Measurements from ENCODE around the gene RFX8.

RFX8 gene

DNA sequence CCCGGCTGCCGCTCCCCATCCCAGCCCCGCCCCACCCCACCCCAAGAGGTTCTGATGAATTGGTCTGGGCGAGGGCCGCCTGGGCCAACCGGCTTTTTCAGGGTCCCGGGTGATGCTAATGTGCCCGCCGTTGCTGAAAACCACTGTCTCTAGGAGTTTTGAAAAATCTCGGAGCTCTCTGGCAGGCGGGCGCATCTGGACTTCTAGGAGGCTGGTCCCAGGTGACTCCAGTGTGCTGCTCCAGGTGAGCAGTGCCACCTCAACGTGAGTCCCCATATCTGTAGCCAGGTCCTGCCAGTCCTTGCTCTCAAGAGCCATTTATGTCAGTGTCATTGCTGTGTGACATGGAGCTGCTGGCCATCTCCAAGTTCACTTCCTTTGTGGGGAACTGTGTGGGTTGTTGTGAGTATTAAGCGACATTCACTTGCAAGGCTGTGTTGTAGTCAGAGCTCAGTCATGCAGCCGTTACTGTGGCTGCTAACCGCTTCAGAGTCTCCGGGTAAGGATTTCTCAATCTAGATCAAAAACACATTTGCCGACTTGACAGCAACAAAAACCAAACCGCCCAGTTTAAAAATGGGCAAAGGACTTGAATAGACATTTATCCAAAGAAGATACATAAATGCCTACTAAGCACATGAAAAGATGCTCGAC is at the start of gene RFX8:
RFX8 (minus strand) TSS at position 382 of the 654 bp plus-strand sequence. CDS start 8,264 bp downstream, outside the sequence.
- no peaks in the 10 kb centered on the region for H3K36me3 ChIP-seq (ENCODE audit: insufficient read depth, low read length)
- H3K9me3 ChIP-seq (ENCODE audit: low read length) = no peaks in the 10 kb centered on the region
- peak within 1 kb of the TSS; percentile 53 for H3K27ac ChIP-seq (ENCODE audit: low read depth, low read length)
- H3K9ac ChIP-seq (ENCODE audit: low read length) = no peak within 1 kb of the TSS
- H3K4me3 ChIP-seq (ENCODE audit: low read depth in 1 of 2, low read length in 2 of 2) = peak within 1 kb of the TSS; percentile 53 to 61
- H3K27me3 ChIP-seq (ENCODE audit: control insufficient read depth in 1 of 2, insufficient read depth in 2 of 2, low read length in 2 of 2) = no peaks in the 10 kb centered on the region
- no peaks in the 10 kb centered on the region for H3K4me1 ChIP-seq (ENCODE audit: insufficient read depth, low read length)

DNA sequence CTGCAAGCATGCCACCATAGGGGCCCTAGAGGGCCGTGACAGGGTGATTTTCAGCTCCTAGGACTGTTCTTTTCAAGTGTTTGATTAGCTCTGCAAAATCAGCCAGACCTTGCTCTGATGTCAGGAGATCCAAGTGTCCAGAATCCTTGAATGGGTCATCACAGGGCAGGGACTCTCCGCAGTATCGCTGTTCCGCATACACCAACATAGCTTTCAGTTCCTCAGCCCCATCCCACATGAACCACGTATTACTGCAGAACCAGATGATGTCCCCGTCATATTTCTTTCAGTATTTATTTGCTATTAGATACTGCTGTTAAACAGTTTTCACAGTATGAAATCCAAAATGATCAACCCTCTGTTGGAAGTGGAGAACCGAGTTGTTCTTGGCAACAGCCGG is 46.6 kb upstream of the RFX8 start:
- Histone ChIP-seq H3K4me3 (ENCODE audit: low read depth in 1 of 2, low read length in 2 of 2) (no peak overlapping the region), H3K9me3 (ENCODE audit: low read length) (no peaks in the 10 kb centered on the region), H3K27ac (ENCODE audit: low read depth, low read length) (no peak overlapping the region), H3K36me3 (ENCODE audit: insufficient read depth, low read length) (no peaks in the 10 kb centered on the region), H3K9ac (ENCODE audit: low read length) (no peak overlapping the region), H3K4me1 (ENCODE audit: insufficient read depth, low read length) (peaks cover 23% of the 10 kb centered on the region), H3K27me3 (ENCODE audit: control insufficient read depth in 1 of 2, insufficient read depth in 2 of 2, low read length in 2 of 2) (no peaks in the 10 kb centered on the region)

DNA sequence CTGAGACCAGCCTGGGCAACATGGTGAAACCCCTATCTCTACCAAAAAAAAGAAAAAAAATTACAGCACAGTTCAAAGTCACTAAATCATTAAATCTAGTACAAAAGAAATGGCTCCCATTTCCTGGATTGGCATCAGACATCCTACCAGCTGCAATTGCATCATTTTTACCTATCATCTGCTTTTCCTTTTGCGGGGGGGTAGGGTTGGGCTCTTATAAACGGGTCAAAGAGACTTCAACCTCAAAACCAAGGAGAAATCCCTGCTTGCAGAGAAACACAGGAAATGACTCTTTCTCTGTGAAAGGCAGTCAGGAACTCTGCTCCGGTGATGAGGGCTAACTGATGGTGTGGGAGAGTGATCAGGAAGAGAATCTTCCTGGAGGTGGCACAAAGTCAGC is 45.3 kb upstream of the RFX8 start:
- no peaks in the 10 kb centered on the region for H3K36me3 ChIP-seq (ENCODE audit: insufficient read depth, low read length)
- H3K27me3 ChIP-seq (ENCODE audit: control insufficient read depth in 1 of 2, insufficient read depth in 2 of 2, low read length in 2 of 2) = no peaks in the 10 kb centered on the region
- no peaks in the 10 kb centered on the region for H3K9me3 ChIP-seq (ENCODE audit: low read length)
- H3K27ac ChIP-seq (ENCODE audit: low read depth, low read length) = no peak overlapping the region
- H3K4me1 ChIP-seq (ENCODE audit: insufficient read depth, low read length) = peaks cover 26% of the 10 kb centered on the region
- no peak overlapping the region for H3K9ac ChIP-seq (ENCODE audit: low read length)
- no peak overlapping the region for H3K4me3 ChIP-seq (ENCODE audit: low read depth in 1 of 2, low read length in 2 of 2)

GRCh38 chr2:101518578-101519492 is 43.9 kb upstream of the RFX8 start:
- peaks cover 29% of the 10 kb centered on the region for H3K4me1 ChIP-seq (ENCODE audit: insufficient read depth, low read length)
- no peak overlapping the region for H3K27ac ChIP-seq (ENCODE audit: low read depth, low read length)
- H3K36me3 ChIP-seq (ENCODE audit: insufficient read depth, low read length) = no peaks in the 10 kb centered on the region
- no peak overlapping the region for H3K9ac ChIP-seq (ENCODE audit: low read length)
- H3K27me3 ChIP-seq (ENCODE audit: control insufficient read depth in 1 of 2, insufficient read depth in 2 of 2, low read length in 2 of 2) = no peaks in the 10 kb centered on the region
- H3K9me3 ChIP-seq (ENCODE audit: low read length) = no peaks in the 10 kb centered on the region
- H3K4me3 ChIP-seq (ENCODE audit: low read depth in 1 of 2, low read length in 2 of 2) = no peak overlapping the region

DNA sequence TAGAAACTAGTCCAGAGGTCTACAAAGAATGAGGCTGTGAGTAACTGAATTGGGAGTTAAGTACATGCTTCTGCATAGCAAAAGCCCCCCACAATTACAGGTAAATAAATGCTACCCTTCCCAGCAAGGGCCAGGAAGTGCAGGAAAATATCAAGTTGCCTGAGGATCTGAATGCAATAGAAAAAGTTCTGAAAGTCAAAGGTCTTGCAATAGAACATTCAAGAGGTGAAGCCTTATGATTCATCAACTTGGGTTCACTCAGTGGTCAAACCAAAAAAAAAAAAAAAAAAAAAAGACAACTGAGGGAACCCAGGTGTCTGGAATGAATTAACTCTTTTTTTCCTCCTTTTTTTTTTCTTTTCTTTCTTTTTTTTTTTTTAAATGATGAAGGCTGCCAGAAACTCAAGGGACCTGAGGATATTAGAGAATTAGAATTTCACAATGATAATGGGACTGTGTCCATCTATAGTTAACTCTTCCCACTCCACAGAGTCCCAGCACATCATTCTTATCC is 42.9 kb upstream of the RFX8 start:
- Histone ChIP-seq H3K4me3 (ENCODE audit: low read depth in 1 of 2, low read length in 2 of 2) (no peak overlapping the region), H3K9me3 (ENCODE audit: low read length) (no peaks in the 10 kb centered on the region), H3K27me3 (ENCODE audit: control insufficient read depth in 1 of 2, insufficient read depth in 2 of 2, low read length in 2 of 2) (no peaks in the 10 kb centered on the region), H3K27ac (ENCODE audit: low read depth, low read length) (no peak overlapping the region), H3K4me1 (ENCODE audit: insufficient read depth, low read length) (peaks cover 29% of the 10 kb centered on the region), H3K9ac (ENCODE audit: low read length) (no peak overlapping the region), H3K36me3 (ENCODE audit: insufficient read depth, low read length) (no peaks in the 10 kb centered on the region)

GRCh38 chr2:101516823-101517690 is 42.1 kb upstream of the RFX8 start:
- Histone ChIP-seq H3K27ac (ENCODE audit: low read depth, low read length) (no peak overlapping the region), H3K27me3 (ENCODE audit: control insufficient read depth in 1 of 2, insufficient read depth in 2 of 2, low read length in 2 of 2) (no peaks in the 10 kb centered on the region), H3K4me1 (ENCODE audit: insufficient read depth, low read length) (peaks cover 29% of the 10 kb centered on the region), H3K9me3 (ENCODE audit: low read length) (no peaks in the 10 kb centered on the region), H3K4me3 (ENCODE audit: low read depth in 1 of 2, low read length in 2 of 2) (no peak overlapping the region), H3K9ac (ENCODE audit: low read length) (no peak overlapping the region), H3K36me3 (ENCODE audit: insufficient read depth, low read length) (no peaks in the 10 kb centered on the region)

GRCh38 chr2:101516349-101516748 is 41.4 kb upstream of the RFX8 start:
- H3K9me3 ChIP-seq (ENCODE audit: low read length) = no peaks in the 10 kb centered on the region
- no peak overlapping the region for H3K9ac ChIP-seq (ENCODE audit: low read length)
- H3K27me3 ChIP-seq (ENCODE audit: control insufficient read depth in 1 of 2, insufficient read depth in 2 of 2, low read length in 2 of 2) = no peaks in the 10 kb centered on the region
- H3K4me1 ChIP-seq (ENCODE audit: insufficient read depth, low read length) = peaks cover 29% of the 10 kb centered on the region
- H3K4me3 ChIP-seq (ENCODE audit: low read depth in 1 of 2, low read length in 2 of 2) = no peak overlapping the region
- no peak overlapping the region for H3K27ac ChIP-seq (ENCODE audit: low read depth, low read length)
- H3K36me3 ChIP-seq (ENCODE audit: insufficient read depth, low read length) = no peaks in the 10 kb centered on the region

DNA sequence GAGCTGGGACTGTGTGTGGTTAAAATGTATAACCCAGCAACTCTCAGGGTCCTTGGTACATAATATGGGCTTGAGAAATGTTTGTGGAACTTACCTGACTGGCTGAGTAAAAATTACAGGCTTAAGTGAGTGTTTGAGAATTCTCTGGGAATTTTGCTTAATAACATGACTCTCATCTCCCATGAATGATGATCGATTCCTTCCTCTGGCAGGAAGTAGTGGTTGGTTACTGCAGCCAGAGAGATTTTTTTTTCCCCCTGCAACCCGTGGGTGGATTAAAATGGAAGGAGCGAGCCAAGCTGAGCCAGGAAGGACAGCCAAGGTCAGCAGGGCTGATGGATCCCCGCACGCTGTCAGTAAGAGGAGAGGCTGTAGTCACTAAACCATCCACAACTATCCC is 40.6 kb upstream of the RFX8 start:
- Histone ChIP-seq H3K36me3 (ENCODE audit: insufficient read depth, low read length) (no peaks in the 10 kb centered on the region), H3K4me1 (ENCODE audit: insufficient read depth, low read length) (peaks cover 29% of the 10 kb centered on the region), H3K4me3 (ENCODE audit: low read depth in 1 of 2, low read length in 2 of 2) (no peak overlapping the region), H3K27me3 (ENCODE audit: control insufficient read depth in 1 of 2, insufficient read depth in 2 of 2, low read length in 2 of 2) (no peaks in the 10 kb centered on the region), H3K9ac (ENCODE audit: low read length) (no peak overlapping the region), H3K9me3 (ENCODE audit: low read length) (no peaks in the 10 kb centered on the region), H3K27ac (ENCODE audit: low read depth, low read length) (no peak overlapping the region)

GRCh38 chr2:101512993-101513392 is 38.1 kb upstream of the RFX8 start:
- Histone ChIP-seq H3K4me3 (ENCODE audit: low read depth in 1 of 2, low read length in 2 of 2) (no peak overlapping the region), H3K4me1 (ENCODE audit: insufficient read depth, low read length) (peaks cover 18% of the 10 kb centered on the region), H3K36me3 (ENCODE audit: insufficient read depth, low read length) (no peaks in the 10 kb centered on the region), H3K27ac (ENCODE audit: low read depth, low read length) (no peak overlapping the region), H3K9me3 (ENCODE audit: low read length) (no peaks in the 10 kb centered on the region), H3K27me3 (ENCODE audit: control insufficient read depth in 1 of 2, insufficient read depth in 2 of 2, low read length in 2 of 2) (no peaks in the 10 kb centered on the region), H3K9ac (ENCODE audit: low read length) (no peak overlapping the region)

DNA sequence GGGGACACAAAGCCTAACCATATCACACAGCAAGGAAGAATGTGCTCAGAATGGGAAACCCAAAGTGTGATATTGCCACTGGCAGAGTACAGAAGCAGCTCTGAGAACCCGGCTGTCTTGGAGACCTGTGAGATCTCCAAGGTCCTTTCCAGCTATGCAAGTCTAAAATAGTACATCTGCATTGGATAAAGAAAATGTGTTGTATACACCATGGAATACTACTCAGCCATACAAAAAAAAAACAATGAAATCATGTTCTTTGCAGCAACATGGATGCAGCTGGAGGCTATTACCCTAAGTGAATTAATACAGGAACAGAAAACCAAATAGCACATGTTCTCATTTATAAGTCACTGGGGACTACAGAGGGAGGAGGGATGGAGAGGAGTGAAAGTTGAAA is 36.5 kb upstream of the RFX8 start:
- Histone ChIP-seq H3K4me1 (ENCODE audit: insufficient read depth, low read length) (peaks cover 14% of the 10 kb centered on the region), H3K27me3 (ENCODE audit: control insufficient read depth in 1 of 2, insufficient read depth in 2 of 2, low read length in 2 of 2) (no peaks in the 10 kb centered on the region), H3K9ac (ENCODE audit: low read length) (no peak overlapping the region), H3K27ac (ENCODE audit: low read depth, low read length) (no peak overlapping the region), H3K9me3 (ENCODE audit: low read length) (no peaks in the 10 kb centered on the region), H3K36me3 (ENCODE audit: insufficient read depth, low read length) (no peaks in the 10 kb centered on the region), H3K4me3 (ENCODE audit: low read depth in 1 of 2, low read length in 2 of 2) (no peak overlapping the region)
